H1 (cell line): ENCODE results near the gene DDX21. TPM values are rescaled to one million over a fixed set of nuclear protein-coding genes. Genes with fewer than 3 reads are reported as not detected.

ENCODE experiments used
- CTCF ChIA-PET: fragments of 300-600 bp; sonication (Branson Sonifier 250); formaldehyde crosslinking; loops from one replicate; lab custom pipeline; 2021; ENCODE audit not compliant: partially characterized antibody; lab: Charles Lee
- POLR2A ChIA-PET: fragments of 300-600 bp; sonication (Branson Sonifier 250); formaldehyde crosslinking; loops from one replicate; lab custom pipeline; 2021; ENCODE audit warnings: inconsistent platforms; ENCODE audit not compliant: partially characterized antibody; lab: Charles Lee
- DNase-seq, 2 experiments: peaks; one replicate each; pipeline versions ENCODE4 v3.0.0 to v3.0.0-alpha.2; 2010 to 2022; ENCODE audit warnings: low spot score in 2 of 2, low read depth in 1 of 2, mixed read lengths in 1 of 2
- FAIRE-seq: peaks from 2 replicates; lab custom pipeline; 2011; peaks lifted over from hg19 to GRCh38; lab: Jason Lieb, UNC
- H2AFZ ChIP-seq: 2 replicates; pipeline ENCODE4 v1.8.1; 2012; ENCODE audit warnings: low read length, inconsistent platforms
- H2AK5ac ChIP-seq: 2 replicates; pipeline ENCODE4 v1.6.1; 2013; ENCODE audit warnings: low read depth, low read length
- H2BK120ac ChIP-seq: replicated peaks from 2 replicates; pipeline ENCODE3; 2013; ENCODE audit warnings: low read depth, low read length, inconsistent platforms
- H2BK12ac ChIP-seq: 2 replicates; pipeline ENCODE4 v1.6.1; 2013; ENCODE audit warnings: low read depth, low read length
- H2BK15ac ChIP-seq: 2 replicates; pipeline ENCODE4 v1.6.1; 2013; ENCODE audit warnings: low read length
- H2BK20ac ChIP-seq: 2 replicates; pipeline ENCODE4 v1.6.1; 2013; ENCODE audit warnings: low read length
- H2BK5ac ChIP-seq: 2 replicates; pipeline ENCODE4 v1.6.1; 2013; ENCODE audit warnings: low read depth, low read length
- H3K14ac ChIP-seq: 2 replicates; pipeline ENCODE4 v1.6.1; 2013; ENCODE audit warnings: inconsistent platforms; ENCODE audit not compliant: insufficient read length
- H3K18ac ChIP-seq: 2 replicates; pipeline ENCODE4 v1.6.1; 2013; ENCODE audit warnings: low read length; ENCODE audit errors: extremely low read depth
- H3K23ac ChIP-seq: 2 replicates; pipeline ENCODE4 v1.6.1; 2013; ENCODE audit warnings: inconsistent platforms; ENCODE audit not compliant: insufficient read length
- H3K23me2 ChIP-seq: 2 replicates; pipeline ENCODE4 v1.6.1; 2013; ENCODE audit warnings: low read depth, low read length
- H3K27ac ChIP-seq: 2 replicates; pipeline ENCODE4 v1.6.1; 2011; ENCODE audit warnings: low read depth, low read length, inconsistent platforms
- H3K27me3 ChIP-seq, 4 experiments: replicated peaks in 1 of 4; 1 replicate in 1 of 4; 2 replicates in 3 of 4; pipeline versions ENCODE4 v1.6.1 to v1.8.1; 2011 to 2013; ENCODE audit warnings: low read length in 3 of 4, mild to moderate bottlenecking in 3 of 4, inconsistent platforms in 2 of 4, mixed read lengths in 2 of 4, moderate library complexity in 1 of 4; ENCODE audit not compliant: control insufficient read depth in 3 of 4, insufficient read depth in 3 of 4; ENCODE audit errors: extremely low read depth in 1 of 4
- H3K36me3 ChIP-seq, 4 experiments: 2 replicates each; pipeline versions ENCODE4 v1.6.1 to v1.8.1; 2011 to 2013; ENCODE audit warnings: mild to moderate bottlenecking in 4 of 4, low read length in 3 of 4, moderate library complexity in 2 of 4, control low read depth in 1 of 4, inconsistent platforms in 1 of 4; ENCODE audit not compliant: insufficient read depth in 4 of 4, control insufficient read depth in 2 of 4
- H3K4ac ChIP-seq: replicated peaks from 2 replicates; pipeline ENCODE3; 2013; ENCODE audit warnings: low read length, low read depth, mixed read lengths, inconsistent platforms; ENCODE audit not compliant: insufficient read length
- H3K4me1 ChIP-seq, 4 experiments: replicated peaks in 1 of 4; 1 replicate in 1 of 4; 2 replicates in 3 of 4; pipeline versions ENCODE4 v1.6.1 to v1.8.1; 2011 to 2013; ENCODE audit warnings: low read length in 3 of 4, inconsistent platforms in 2 of 4, mixed read lengths in 1 of 4; ENCODE audit not compliant: insufficient read depth in 4 of 4, control insufficient read depth in 3 of 4
- H3K4me2 ChIP-seq, 2 experiments: 2 replicates each; pipeline versions ENCODE4 v1.6.1 to v1.8.1; 2011 to 2013; ENCODE audit warnings: low read depth in 2 of 2, low read length in 2 of 2, control low read depth in 1 of 2, inconsistent platforms in 1 of 2, mild to moderate bottlenecking in 1 of 2; ENCODE audit not compliant: insufficient read depth in 1 of 2
- H3K4me3 ChIP-seq, 4 experiments: fragments of 200-600, 300-600 bp in 1 of 4; sonication (generic), shearing (Covaris generic), sonication (Bioruptor Twin) in 1 of 4; 2 replicates each; pipeline versions ENCODE4 v1.5.1 to v1.8.1; 2011 to 2016; ENCODE audit warnings: low read length in 4 of 4, low read depth in 3 of 4, control low read depth in 2 of 4, inconsistent platforms in 2 of 4, mild to moderate bottlenecking in 2 of 4, mixed read lengths in 1 of 4, moderate library complexity in 1 of 4; ENCODE audit not compliant: insufficient read depth in 2 of 4; ENCODE audit errors: extremely low read depth in 1 of 4
- H3K56ac ChIP-seq: replicated peaks from 2 replicates; pipeline ENCODE3; 2013; ENCODE audit warnings: low read depth, mild to moderate bottlenecking, mixed read lengths, low read length, inconsistent platforms; ENCODE audit not compliant: insufficient read length
- H3K79me1 ChIP-seq: 2 replicates; pipeline ENCODE4 v1.6.1; 2013; ENCODE audit warnings: low read depth, low read length, control low read depth
- H3K79me2 ChIP-seq, 2 experiments: 2 replicates each; pipeline versions ENCODE4 v1.6.1 to v1.8.1; 2012 to 2013; ENCODE audit warnings: low read length in 2 of 2, mild to moderate bottlenecking in 2 of 2, inconsistent platforms in 1 of 2; ENCODE audit not compliant: insufficient read depth in 2 of 2, control insufficient read depth in 1 of 2
- H3K9ac ChIP-seq, 4 experiments: replicated peaks in 1 of 4; 1 replicate in 1 of 4; 2 replicates in 3 of 4; pipeline versions ENCODE4 v1.6.1 to v1.8.1; 2011 to 2013; ENCODE audit warnings: low read depth in 3 of 4, low read length in 3 of 4, control low read depth in 2 of 4, mild to moderate bottlenecking in 2 of 4, moderate library complexity in 2 of 4, inconsistent platforms in 1 of 4; ENCODE audit errors: extremely low read depth in 1 of 4
- H3K9me3 ChIP-seq, 2 experiments: 2 replicates each; pipeline versions ENCODE4 v1.6.1 to v1.8.1; 2012 to 2013; ENCODE audit warnings: mild to moderate bottlenecking in 2 of 2, moderate library complexity in 2 of 2, control low read depth in 1 of 2, inconsistent platforms in 1 of 2, low read depth in 1 of 2, low read length in 1 of 2, mixed read lengths in 1 of 2; ENCODE audit not compliant: insufficient read depth in 2 of 2
- H4K20me1 ChIP-seq, 2 experiments: replicated peaks in 1 of 2; 2 replicates each; pipeline versions ENCODE3 to v1.8.1; 2011 to 2013; ENCODE audit warnings: inconsistent platforms in 2 of 2, low read length in 2 of 2, mild to moderate bottlenecking in 1 of 2; ENCODE audit not compliant: insufficient read depth in 2 of 2, control insufficient read depth in 1 of 2
- H4K5ac ChIP-seq: 2 replicates; pipeline ENCODE4 v1.6.1; 2013; ENCODE audit warnings: low read length, low read depth, mixed read lengths, inconsistent platforms; ENCODE audit not compliant: insufficient read length
- H4K8ac ChIP-seq: 2 replicates; pipeline ENCODE4 v1.8.0; 2013; ENCODE audit warnings: mild to moderate bottlenecking, moderate library complexity, low read length, inconsistent platforms; ENCODE audit not compliant: insufficient read depth; ENCODE audit errors: extremely low read depth
- H4K91ac ChIP-seq: replicated peaks from 2 replicates; pipeline ENCODE3; 2013; ENCODE audit warnings: low read length, mixed read lengths, inconsistent platforms; ENCODE audit not compliant: insufficient read length
- JUND ChIP-seq: IDR thresholded peaks from 2 replicates; pipeline ENCODE4 v1.6.1; 2011; ENCODE audit warnings: mild to moderate bottlenecking, improper control_type of control experiment, low read length
- KDM1A ChIP-seq: fragments of 200-600, 300-600 bp; sonication (generic); IDR thresholded peaks from 2 replicates; pipeline ENCODE4 v1.7.1; 2016; ENCODE audit warnings: mild to moderate bottlenecking, low read length, borderline replicate concordance
- SAP30 ChIP-seq: fragments of 300-600 bp; sonication (generic); IDR thresholded peaks from 2 replicates; pipeline ENCODE4 v1.7.1; 2012; ENCODE audit warnings: low read length, moderate library complexity, mild to moderate bottlenecking, inconsistent platforms; ENCODE audit not compliant: insufficient read depth, insufficient replicate concordance
- WGBS, 2 experiments: shearing (Covaris generic) in 1 of 2; methylation state at CpG; one replicate each; pipeline versions ENCODE4 v1.1.6 to v1.1.7; 2013 to 2015; ENCODE audit warnings: low lambda C conversion rate in 2 of 2, mixed read lengths in 2 of 2, inconsistent platforms in 1 of 2, low coverage in 1 of 2, missing lambda C conversion rate in 1 of 2; ENCODE audit not compliant: insufficient replicate concordance in 2 of 2, insufficient coverage in 1 of 2, insufficient read length in 1 of 2; ENCODE audit errors: extremely low coverage in 1 of 2, missing lambda C conversion rate in 1 of 2; 5-methylcytosine and 5-hydroxymethylcytosine counted together
- polyA plus RNA-seq, 7 experiments: library from polyadenylated mRNA; depleted of rRNA in 3 of 7; stranded (reverse) in 5 of 7; unstranded in 2 of 7; fragments of >200 nt in 5 of 7; fragments of 200-250 nt in 2 of 7; gene quantifications; 1 replicate in 5 of 7; 2 replicates in 1 of 7; 4 replicates in 1 of 7; pipeline versions ENCODE4 v1.2.1 to v1.2.3, GENCODE V29; 2011 to 2013; ENCODE audit warnings: missing spikeins in 2 of 7, mixed read lengths in 2 of 7
- total RNA-seq: library from RNA; stranded (reverse); fragmentation: NEBNext Ultra II Directional; extraction: Animal tissue kit (Norgen Biotek cat#: 25700); gene quantifications from 2 replicates; pipeline ENCODE4 v1.2.1, GENCODE V29; 2021

DDX21 gene
- total and polyA plus RNA-seq, 2 of the 8 experiments (the other 6 are each of a cell fraction or from before 2014, with no cell fraction given): 67.0 to 195 TPM

- Histone ChIP-seq H3K18ac (no peak overlapping the region), H3K79me1 (peaks cover 2% of the 10 kb centered on the region; the same call in 1 of the 2 replicates), H3K14ac (no peak overlapping the region), H2AFZ (no peak overlapping the region), H2BK12ac (no peak overlapping the region), H4K8ac (no peak overlapping the region), H3K36me3 (peaks cover 13 to 34% (median 22%) of the 10 kb centered on the region in 4 experiments), H2BK120ac (no peak overlapping the region), H3K4me2 (peak overlapping the region; percentile 73 to 92), H3K4me1 (no peaks in the 10 kb centered on the region; a peak in 3 of 7 replicates), H2BK5ac (no peak overlapping the region), H4K5ac (no peak overlapping the region), H3K27me3 (no peaks in the 10 kb centered on the region), H2BK15ac (no peak overlapping the region), H3K79me2 (peaks cover 28 to 66% of the 10 kb centered on the region in 2 experiments), H4K91ac (no peak overlapping the region), H3K56ac (no peak overlapping the region), H3K23ac (no peak overlapping the region), H3K9ac (peak overlapping the region; percentile 58 to 91 (median 67)), H2AK5ac (no peak overlapping the region), H3K4ac (no peak overlapping the region), H3K9me3 (no peaks in the 10 kb centered on the region), H3K23me2 (peaks cover 4% of the 10 kb centered on the region), H4K20me1 (peaks cover 4 to 7% of the 10 kb centered on the region in 2 experiments), H3K4me3 (peak overlapping the region; percentile 92 to 99 (median 96)), H2BK20ac (no peak overlapping the region), H3K27ac (no peak overlapping the region; the same call in 1 of the 2 replicates)
- FAIRE-seq: no peak
- 56% methylated on average over 7 of the region's 7 CpGs; no CpG with 5 or more reads in 1 of the 2 experiments for WGBS, 2 experiments
- ChIA-PET CTCF (interaction anchor here (0.6 to 1.3 kb wide), 3 partner anchors 10 to 148 kb away, joined by 3 to 5 read pairs (median 3); no protein-coding TSS in a partner anchor), POLR2A (interaction anchor here (0.9 to 9.3 kb wide), 11 partner anchors 9 to 253 kb away, joined by 3 to 91 read pairs (median 10); partner anchors contain the start of genes DDX50 and KIFBP)
- no peak for DNase-seq
- TF ChIP-seq KDM1A (no peak), SAP30 (no peak), JUND (no peak)
Measured at GRCh38 chr10:68957284-68957615, 1.3 kb downstream of the DDX21 start.
